Activated naive CD8-positive, alpha-beta T cell treated with anti-CD3 and anti-CD28 coated beads, Interleukin-2, amount 10 ng/mL, durations not matched to agents 7 days and 5 days (primary cell): ENCODE results near the gene PSME4. TPM values are rescaled to one million over a fixed set of nuclear protein-coding genes. Genes with fewer than 3 reads are reported as not detected.

Experiments used
- ATAC-seq: fragments of 150-1000 bp; cut with Tn5 transposase; one replicate; pipeline ENCODE4 v1.10.0; 2021; ENCODE audit warnings: low read depth, moderate library complexity
- POLR2A ChIA-PET: fragments of 350-600 bp; sonication (Branson Sonifier 250); formaldehyde crosslinking; loops from one replicate; lab custom pipeline; 2021; ENCODE audit warnings: antibody characterized with exemption; lab: Charles Lee
- DNase-seq: peaks from one replicate; pipeline ENCODE4 v3.0.0; 2021
- H3K27ac Mint-ChIP-seq: one replicate; pipeline ENCODE4 v1.8.0; 2022; ENCODE audit warnings: mild to moderate bottlenecking, mixed read lengths
- H3K27me3 Mint-ChIP-seq: one replicate; pipeline ENCODE4 v1.8.0; 2022; ENCODE audit warnings: mild to moderate bottlenecking, moderate library complexity, mixed read lengths
- H3K36me3 Mint-ChIP-seq: one replicate; pipeline ENCODE4 v1.8.0; 2021; ENCODE audit warnings: mild to moderate bottlenecking, mixed read lengths
- H3K4me1 Mint-ChIP-seq: one replicate; pipeline ENCODE4 v1.8.0; 2021; ENCODE audit warnings: mixed read lengths
- H3K4me3 Mint-ChIP-seq: one replicate; pipeline ENCODE4 v1.8.0; 2022; ENCODE audit warnings: mild to moderate bottlenecking, moderate library complexity, mixed read lengths
- H3K9me3 Mint-ChIP-seq: one replicate; pipeline ENCODE4 v1.8.0; 2021; ENCODE audit warnings: mixed read lengths
- total RNA-seq, 2 experiments: library from RNA; stranded (reverse); gene quantifications; one replicate each; pipeline ENCODE4 v1.2.3, GENCODE V29; 2021

Gene PSME4, protein sequence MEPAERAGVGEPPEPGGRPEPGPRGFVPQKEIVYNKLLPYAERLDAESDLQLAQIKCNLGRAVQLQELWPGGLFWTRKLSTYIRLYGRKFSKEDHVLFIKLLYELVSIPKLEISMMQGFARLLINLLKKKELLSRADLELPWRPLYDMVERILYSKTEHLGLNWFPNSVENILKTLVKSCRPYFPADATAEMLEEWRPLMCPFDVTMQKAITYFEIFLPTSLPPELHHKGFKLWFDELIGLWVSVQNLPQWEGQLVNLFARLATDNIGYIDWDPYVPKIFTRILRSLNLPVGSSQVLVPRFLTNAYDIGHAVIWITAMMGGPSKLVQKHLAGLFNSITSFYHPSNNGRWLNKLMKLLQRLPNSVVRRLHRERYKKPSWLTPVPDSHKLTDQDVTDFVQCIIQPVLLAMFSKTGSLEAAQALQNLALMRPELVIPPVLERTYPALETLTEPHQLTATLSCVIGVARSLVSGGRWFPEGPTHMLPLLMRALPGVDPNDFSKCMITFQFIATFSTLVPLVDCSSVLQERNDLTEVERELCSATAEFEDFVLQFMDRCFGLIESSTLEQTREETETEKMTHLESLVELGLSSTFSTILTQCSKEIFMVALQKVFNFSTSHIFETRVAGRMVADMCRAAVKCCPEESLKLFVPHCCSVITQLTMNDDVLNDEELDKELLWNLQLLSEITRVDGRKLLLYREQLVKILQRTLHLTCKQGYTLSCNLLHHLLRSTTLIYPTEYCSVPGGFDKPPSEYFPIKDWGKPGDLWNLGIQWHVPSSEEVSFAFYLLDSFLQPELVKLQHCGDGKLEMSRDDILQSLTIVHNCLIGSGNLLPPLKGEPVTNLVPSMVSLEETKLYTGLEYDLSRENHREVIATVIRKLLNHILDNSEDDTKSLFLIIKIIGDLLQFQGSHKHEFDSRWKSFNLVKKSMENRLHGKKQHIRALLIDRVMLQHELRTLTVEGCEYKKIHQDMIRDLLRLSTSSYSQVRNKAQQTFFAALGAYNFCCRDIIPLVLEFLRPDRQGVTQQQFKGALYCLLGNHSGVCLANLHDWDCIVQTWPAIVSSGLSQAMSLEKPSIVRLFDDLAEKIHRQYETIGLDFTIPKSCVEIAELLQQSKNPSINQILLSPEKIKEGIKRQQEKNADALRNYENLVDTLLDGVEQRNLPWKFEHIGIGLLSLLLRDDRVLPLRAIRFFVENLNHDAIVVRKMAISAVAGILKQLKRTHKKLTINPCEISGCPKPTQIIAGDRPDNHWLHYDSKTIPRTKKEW (N-terminal part only)
- 10 to 100 TPM; 52.6 to 54.2 TPM for total RNA-seq

DNA sequence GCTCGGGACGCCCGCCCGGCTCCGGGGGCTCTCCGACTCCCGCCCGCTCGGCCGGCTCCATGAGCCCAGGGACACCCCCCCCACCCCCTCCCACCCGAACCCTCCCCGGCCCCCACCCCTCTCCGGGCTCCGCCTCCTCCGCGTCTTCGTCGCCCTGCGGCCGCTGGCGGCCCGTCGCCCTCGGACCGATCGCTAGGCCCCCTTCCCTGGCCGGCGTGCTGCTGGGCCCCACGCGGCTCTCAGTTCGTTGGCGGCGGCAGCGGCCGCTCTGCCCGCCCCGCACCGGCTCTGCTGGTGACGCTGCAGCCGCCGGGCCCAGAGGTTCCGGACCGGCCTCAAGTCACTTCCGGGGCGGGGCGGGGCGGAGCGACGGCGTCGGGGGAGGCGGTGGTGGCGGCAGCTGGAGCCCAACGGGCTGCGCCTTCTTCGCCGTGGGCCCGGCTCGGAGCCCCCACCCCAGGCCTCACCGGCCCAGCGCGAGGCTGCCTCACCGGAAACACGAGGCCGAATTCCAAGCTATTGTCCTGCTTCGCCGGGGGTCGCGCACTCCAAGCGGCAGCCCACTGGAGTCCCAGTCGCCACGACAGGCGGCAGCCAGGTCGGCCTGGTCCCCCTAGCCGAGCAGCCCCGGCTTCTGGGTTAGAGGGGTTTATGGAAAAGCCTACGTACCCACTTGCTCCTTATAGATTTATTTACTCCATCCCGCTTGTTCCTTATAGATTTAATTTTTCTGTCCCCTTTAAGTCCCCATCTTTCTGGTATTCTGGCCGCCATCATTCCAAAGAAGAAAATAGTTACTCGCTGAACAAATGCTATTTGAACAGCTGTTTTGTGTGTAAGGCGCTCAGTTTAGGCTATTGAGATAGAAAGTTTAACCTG lies at the start of gene PSME4:
TSS of gene PSME4 (minus strand) at position 270 of the 879 bp plus-strand sequence. CDS start at position 61, 209 bp downstream.
- Mint-ChIP-seq H3K9me3 (no peaks in the 10 kb centered on the region), H3K27ac (peak within 1 kb of the TSS; percentile 98), H3K4me3 (peak within 1 kb of the TSS; percentile 98), H3K36me3 (peaks cover 28% of the 10 kb centered on the region), H3K27me3 (no peaks in the 10 kb centered on the region), H3K4me1 (peaks cover 31% of the 10 kb centered on the region)
- ATAC-seq: peak; percentile 91
- DNase-seq: peak; percentile 97
- POLR2A ChIA-PET: interaction anchor here (0.6 to 3.0 kb wide), 17 partner anchors 9 to 1723 kb away, joined by 3 to 40 read pairs (median 5); partner anchors contain the start of genes ACYP2, CHAC2 and PNPT1

- H3K4me3 Mint-ChIP-seq: no peak overlapping the region
- POLR2A ChIA-PET: no interaction called here
- H3K9me3 Mint-ChIP-seq: peaks cover 3% of the 10 kb centered on the region
- ATAC-seq (no peak), DNase-seq (no peak)
- peaks cover 27% of the 10 kb centered on the region for H3K4me1 Mint-ChIP-seq
- H3K27ac Mint-ChIP-seq: peak overlapping the region; percentile 70
- peaks cover 26% of the 10 kb centered on the region for H3K36me3 Mint-ChIP-seq
- no peaks in the 10 kb centered on the region for H3K27me3 Mint-ChIP-seq
Observed at GRCh38 chr2:54015798-54016699, 45.3 kb upstream of the PSME4 start.

DNA sequence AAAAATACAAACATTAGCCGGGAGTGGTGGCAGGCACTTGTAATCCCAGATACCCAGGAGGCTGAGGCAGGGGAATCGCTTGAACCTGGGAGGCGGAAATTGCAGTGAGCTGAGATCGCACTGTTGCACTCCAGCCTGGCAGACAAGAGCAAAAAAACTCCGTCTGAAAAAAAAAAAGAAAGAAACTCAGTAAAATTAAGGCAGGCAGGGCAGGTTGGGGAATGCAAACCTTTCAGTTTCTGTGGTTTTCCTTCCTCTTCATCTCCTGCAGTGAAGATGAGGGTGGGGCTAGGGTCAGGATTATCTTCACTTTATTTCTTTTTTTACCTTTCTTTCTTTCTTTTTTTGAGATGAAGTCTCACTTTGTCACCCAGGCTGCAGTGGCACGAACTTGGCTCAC lies 43.2 kb upstream of the PSME4 start:
- POLR2A ChIA-PET: no interaction called here
- no peaks in the 10 kb centered on the region for H3K27me3 Mint-ChIP-seq
- peak overlapping the region; percentile 90 for H3K27ac Mint-ChIP-seq
- peak; percentile 35 for DNase-seq
- peak; percentile 77 for ATAC-seq
- H3K36me3 Mint-ChIP-seq: peaks cover 23% of the 10 kb centered on the region
- peaks cover 27% of the 10 kb centered on the region for H3K4me1 Mint-ChIP-seq
- peak overlapping the region; percentile 80 for H3K4me3 Mint-ChIP-seq
- H3K9me3 Mint-ChIP-seq: no peaks in the 10 kb centered on the region

GRCh38 chr2:54012538-54013141 lies 41.8 kb upstream of the PSME4 start:
- H3K27ac Mint-ChIP-seq: peak overlapping the region; percentile 69
- no peak for DNase-seq
- no peak for ATAC-seq
- H3K9me3 Mint-ChIP-seq: no peaks in the 10 kb centered on the region
- H3K4me3 Mint-ChIP-seq: peak overlapping the region; percentile 6
- peaks cover 27% of the 10 kb centered on the region for H3K4me1 Mint-ChIP-seq
- peaks cover 15% of the 10 kb centered on the region for H3K36me3 Mint-ChIP-seq
- no peaks in the 10 kb centered on the region for H3K27me3 Mint-ChIP-seq
- POLR2A ChIA-PET: interaction anchor here (0.7 kb wide), 1 partner anchor 94 kb away, joined by 6 read pairs; no protein-coding TSS in a partner anchor

GRCh38 chr2:54009549-54009948 lies 38.8 kb upstream of the PSME4 start:
- ATAC-seq: no peak

GRCh38 chr2:54008439-54008838 lies 37.6 kb upstream of the PSME4 start:
- no peaks in the 10 kb centered on the region for H3K27me3 Mint-ChIP-seq
- H3K4me1 Mint-ChIP-seq: peaks cover 9% of the 10 kb centered on the region
- DNase-seq (no peak), ATAC-seq (no peak)
- POLR2A ChIA-PET: interaction anchor here (0.6 to 1.0 kb wide), 3 partner anchors 12 to 33 kb away, joined by 3 to 4 read pairs (median 4); no protein-coding TSS in a partner anchor
- H3K4me3 Mint-ChIP-seq: no peak overlapping the region
- peaks cover 15% of the 10 kb centered on the region for H3K36me3 Mint-ChIP-seq
- no peaks in the 10 kb centered on the region for H3K9me3 Mint-ChIP-seq
- no peak overlapping the region for H3K27ac Mint-ChIP-seq

More at GRCh38 chr2:54009549-54009948, 38.8 kb upstream of the PSME4 start:
- peaks cover 19% of the 10 kb centered on the region for H3K4me1 Mint-ChIP-seq
- H3K36me3 Mint-ChIP-seq: peaks cover 15% of the 10 kb centered on the region
- no peak overlapping the region for H3K4me3 Mint-ChIP-seq
- POLR2A ChIA-PET: no interaction called here
- H3K9me3 Mint-ChIP-seq: no peaks in the 10 kb centered on the region
- H3K27ac Mint-ChIP-seq: no peak overlapping the region
- H3K27me3 Mint-ChIP-seq: no peaks in the 10 kb centered on the region
- DNase-seq: no peak

GRCh38 chr2:54000524-54000923 lies 29.7 kb upstream of the PSME4 start:
- no peaks in the 10 kb centered on the region for H3K9me3 Mint-ChIP-seq
- no peak overlapping the region for H3K27ac Mint-ChIP-seq
- H3K27me3 Mint-ChIP-seq: no peaks in the 10 kb centered on the region
- no peak overlapping the region for H3K4me3 Mint-ChIP-seq
- DNase-seq (no peak), ATAC-seq (no peak)
- peaks cover 4% of the 10 kb centered on the region for H3K36me3 Mint-ChIP-seq
- H3K4me1 Mint-ChIP-seq: no peaks in the 10 kb centered on the region
- POLR2A ChIA-PET: interaction anchor here (0.6 kb wide), 1 partner anchor 72 kb away, joined by 4 read pairs; no protein-coding TSS in a partner anchor

- DNase-seq (no peak), ATAC-seq (no peak)
- H3K27me3 Mint-ChIP-seq: no peaks in the 10 kb centered on the region
- POLR2A ChIA-PET: interaction anchor here (0.5 to 0.6 kb wide), 2 partner anchors 9 to 72 kb away, joined by 3 to 4 read pairs; no protein-coding TSS in a partner anchor
- H3K9me3 Mint-ChIP-seq: no peaks in the 10 kb centered on the region
- H3K36me3 Mint-ChIP-seq: peaks cover 4% of the 10 kb centered on the region
- no peak overlapping the region for H3K27ac Mint-ChIP-seq
- H3K4me1 Mint-ChIP-seq: peaks cover under 1% of the 10 kb centered on the region
- H3K4me3 Mint-ChIP-seq: no peak overlapping the region
Observed at GRCh38 chr2:54000122-54000521, 29.3 kb upstream of the PSME4 start.

GRCh38 chr2:53998834-53999233 lies 28.0 kb upstream of the PSME4 start:
- peaks cover 4% of the 10 kb centered on the region for H3K36me3 Mint-ChIP-seq
- POLR2A ChIA-PET: no interaction called here
- H3K4me3 Mint-ChIP-seq: no peak overlapping the region
- H3K9me3 Mint-ChIP-seq: no peaks in the 10 kb centered on the region
- DNase-seq (no peak), ATAC-seq (no peak)
- H3K27me3 Mint-ChIP-seq: no peaks in the 10 kb centered on the region
- H3K4me1 Mint-ChIP-seq: peaks cover 10% of the 10 kb centered on the region
- no peak overlapping the region for H3K27ac Mint-ChIP-seq

GRCh38 chr2:53994818-53995808 lies 24.3 kb upstream of the PSME4 start:
- Mint-ChIP-seq H3K4me1 (peaks cover 19% of the 10 kb centered on the region), H3K9me3 (peaks cover 2% of the 10 kb centered on the region), H3K27me3 (no peaks in the 10 kb centered on the region), H3K27ac (peak overlapping the region; percentile 96), H3K36me3 (peaks cover 16% of the 10 kb centered on the region), H3K4me3 (peak overlapping the region; percentile 71)
- POLR2A ChIA-PET: interaction anchor here (0.7 to 3.3 kb wide), 4 partner anchors 13 to 588 kb away, joined by 3 to 40 read pairs (median 4); partner anchors contain the start of gene PSME4
- ATAC-seq: peak; percentile 97
- no peak for DNase-seq
